Measurements from ENCODE around the gene DNM2.

DNA sequence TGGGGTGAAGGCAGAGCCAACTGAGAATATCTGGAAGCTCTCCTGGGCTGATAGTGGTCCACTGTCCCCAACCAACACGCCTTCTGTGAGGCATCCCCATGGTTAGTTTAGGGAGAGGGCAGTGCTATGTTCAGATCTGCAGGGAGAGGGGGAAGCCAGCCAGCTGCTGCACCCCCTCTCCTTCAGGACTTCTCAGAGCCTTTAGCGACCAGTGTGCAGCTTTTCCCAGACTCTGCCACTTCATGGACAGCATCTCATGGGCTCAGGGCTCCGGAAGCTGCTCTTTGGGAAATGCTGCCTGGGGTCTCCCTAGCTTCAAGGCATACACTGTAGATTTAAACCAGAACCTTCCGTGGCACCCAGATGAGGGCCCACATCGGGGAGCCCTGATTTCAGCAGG, 84.6 kb downstream of the DNM2 start:
- TF ChIP-seq EZH2 (IDR thresholded peaks at IDR 0.05) (no peak), POLR2AphosphoS5 (IDR thresholded peaks at IDR 0.05; ENCODE audit: borderline replicate concordance, low read depth, low read length) (no peak), FOXP2 (optimal IDR thresholded peaks at IDR 0.05; ENCODE audit: control extremely low read depth, extremely low read length, insufficient read depth) (no peak)
